Erythroblast (primary cell): ENCODE measurements around the gene LORICRIN.

Source experiments
- GATA1 ChIP-seq: IDR thresholded peaks from 2 replicates; pipeline ENCODE4 v1.6.1; 2011; ENCODE audit warnings: low read depth, mild to moderate bottlenecking, control low read depth, low read length, moderate library complexity
- POLR2A ChIP-seq: IDR thresholded peaks from 2 replicates; pipeline ENCODE4 v1.6.1; 2011; ENCODE audit warnings: mild to moderate bottlenecking, low read length

DNA sequence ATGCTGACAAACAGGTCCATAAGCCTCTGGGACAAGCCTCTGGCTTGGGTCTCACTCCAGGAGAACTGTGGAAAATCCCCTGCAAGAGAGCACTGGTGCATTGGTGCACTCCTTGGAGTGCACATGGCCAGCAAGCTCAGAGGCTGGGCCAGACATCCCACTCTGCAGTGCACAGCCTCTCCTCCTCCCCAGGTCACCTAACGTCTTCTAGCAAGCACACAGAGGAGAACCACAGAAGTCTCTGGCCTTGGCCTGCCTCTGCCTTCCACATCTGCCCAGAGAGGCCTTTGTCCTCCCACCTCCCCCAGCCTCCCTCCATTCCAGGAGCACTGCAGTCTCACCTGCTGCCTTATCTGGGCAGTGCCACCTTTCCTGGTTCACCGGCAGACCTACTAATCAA is 49.1 kb downstream of the LORICRIN start:
- no peak for TF ChIP-seq POLR2A
- no peak for TF ChIP-seq GATA1
